GM21825 (cell line): ENCODE data around the gene CES3.

Experiments
- ATAC-seq: cut with Tn5 transposase; IDR thresholded peaks from one replicate; pipeline ENCODE4 v1.9.1; 2021; ENCODE audit warnings: mild to moderate bottlenecking, moderate library complexity; ENCODE audit not compliant: unreplicated experiment

Gene CES3

DNA sequence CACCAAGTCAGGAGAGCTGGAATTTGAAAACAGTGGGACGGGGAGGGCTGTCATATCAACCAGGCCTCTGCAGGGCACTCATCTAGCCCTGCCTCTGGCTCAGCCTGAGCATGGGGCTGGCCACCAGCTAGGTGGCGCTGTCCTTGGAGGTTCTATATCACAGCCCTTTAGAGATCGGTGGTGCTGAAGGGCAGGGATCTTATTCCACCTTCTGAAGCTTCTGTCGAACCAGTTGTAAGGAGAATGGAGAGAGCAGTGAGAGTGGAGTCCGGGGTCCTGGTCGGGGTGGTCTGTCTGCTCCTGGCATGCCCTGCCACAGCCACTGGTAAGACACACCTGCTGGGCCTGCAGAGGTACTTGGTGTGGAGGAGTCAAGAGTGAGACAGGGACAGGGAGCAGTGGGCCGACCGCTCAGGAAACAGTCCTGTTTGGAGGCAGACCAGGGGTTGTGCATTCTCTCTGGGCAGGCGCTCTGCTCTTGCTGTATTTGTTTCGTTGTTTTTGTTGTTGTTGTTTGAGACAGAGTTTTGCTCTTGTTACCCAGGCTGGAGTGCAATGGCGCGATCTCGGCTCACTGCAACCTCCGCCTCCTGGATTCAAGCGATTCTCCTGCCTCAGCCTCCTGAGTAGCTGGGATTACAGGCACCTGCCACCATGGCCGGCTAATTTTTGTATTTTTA is at the start of gene CES3:
CES3 (plus strand) TSS at position 202 of the 680 bp plus-strand sequence; CDS start at position 244, 42 bp downstream.
- peak; percentile 73 for ATAC-seq

DNA sequence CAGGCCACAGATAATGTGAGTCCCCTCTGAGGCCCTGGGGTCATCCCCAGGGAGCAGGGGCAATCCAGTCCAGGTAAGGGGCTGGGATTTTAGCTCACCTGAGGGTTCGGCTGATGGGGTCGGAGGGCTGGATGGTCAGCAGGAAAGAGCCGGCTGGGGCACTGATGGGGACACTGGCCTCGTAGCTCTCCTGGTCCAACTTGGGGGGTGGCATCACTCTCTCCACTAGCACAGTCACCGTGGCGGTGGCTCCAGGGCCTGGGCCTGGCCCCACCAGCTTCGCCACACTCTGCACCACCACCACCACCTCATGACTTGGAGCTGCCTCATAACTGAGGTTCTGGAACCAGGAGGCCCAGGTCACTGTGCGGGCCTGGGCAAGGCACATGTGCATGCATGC is 49.3 kb upstream of the CES3 start:
- no peak for ATAC-seq

GRCh38 chr16:66913081-66913480 is 48.0 kb upstream of the CES3 start:
- ATAC-seq: no peak

GRCh38 chr16:66913711-66914110 is 47.4 kb upstream of the CES3 start:
- ATAC-seq: no peak

- no peak for ATAC-seq
Observed at GRCh38 chr16:66914541-66914940, 46.5 kb upstream of the CES3 start.

- ATAC-seq: no peak
Observed at GRCh38 chr16:66915041-66915440, 46.0 kb upstream of the CES3 start.

- no peak for ATAC-seq
Observed at GRCh38 chr16:66916518-66916917, 44.5 kb upstream of the CES3 start.

DNA sequence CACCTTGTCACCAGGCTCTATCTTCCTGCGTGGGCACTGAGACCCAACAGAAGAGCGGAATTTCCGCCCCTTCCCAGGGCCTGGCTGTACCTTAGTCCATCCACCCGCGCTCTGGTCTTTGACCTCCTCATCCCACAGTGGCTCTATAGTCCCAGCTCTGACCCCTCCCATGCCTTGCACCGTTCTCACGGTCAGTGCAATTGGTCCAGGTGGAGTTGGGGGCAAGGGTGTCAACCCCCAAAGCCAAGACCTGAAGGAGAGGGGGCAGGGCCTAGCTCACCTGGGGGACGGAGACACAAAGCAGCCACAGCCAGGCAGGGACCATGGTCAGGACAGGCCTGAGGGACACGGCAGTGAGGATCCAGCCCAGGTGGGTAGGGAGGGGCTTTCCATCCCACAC is 43.3 kb upstream of the CES3 start:
- ATAC-seq: no peak

GRCh38 chr16:66918355-66918754 is 42.7 kb upstream of the CES3 start:
- no peak for ATAC-seq

DNA sequence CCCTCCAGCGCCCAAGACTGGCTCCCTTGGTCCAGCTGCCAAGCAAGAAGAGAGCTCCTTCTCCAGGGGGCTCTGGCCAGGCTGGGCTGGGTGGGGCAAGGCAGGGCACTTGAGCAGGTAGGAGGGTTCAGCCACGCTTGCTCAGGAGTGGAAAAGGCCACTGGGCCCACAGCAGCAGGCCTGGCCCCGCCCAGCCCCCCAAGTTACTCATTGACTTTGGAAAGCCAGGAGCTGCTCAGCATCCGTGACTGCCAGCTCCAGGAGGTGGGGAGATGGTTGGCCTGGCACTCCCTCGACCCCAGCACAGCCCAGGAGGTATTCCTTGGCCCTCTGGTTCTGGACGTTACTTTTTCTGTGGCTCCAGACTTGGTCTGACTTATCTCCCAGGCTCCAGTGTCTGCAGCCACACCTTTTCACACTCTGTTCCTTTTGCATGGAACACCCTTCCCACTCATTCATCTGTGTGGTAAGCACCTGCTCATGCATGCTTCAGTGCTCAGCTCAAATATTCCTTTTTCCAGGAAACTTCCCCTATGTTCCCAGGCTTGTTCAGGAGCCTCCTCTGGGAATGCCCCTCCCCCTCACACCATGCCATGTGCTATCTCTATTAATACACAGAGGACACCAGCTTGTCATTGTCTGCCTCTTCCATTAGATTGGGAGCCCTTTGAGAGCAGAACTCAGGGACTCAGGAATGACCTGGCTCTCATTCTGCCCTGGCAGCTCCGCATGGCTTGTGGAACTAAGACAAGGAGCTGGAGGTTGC is 42.1 kb upstream of the CES3 start, which contains the start of gene CDH16:
CDH16 (minus strand) TSS at position 83 of the 766 bp plus-strand sequence. CDS start 820 bp downstream, outside the sequence.
- ATAC-seq: no peak

DNA sequence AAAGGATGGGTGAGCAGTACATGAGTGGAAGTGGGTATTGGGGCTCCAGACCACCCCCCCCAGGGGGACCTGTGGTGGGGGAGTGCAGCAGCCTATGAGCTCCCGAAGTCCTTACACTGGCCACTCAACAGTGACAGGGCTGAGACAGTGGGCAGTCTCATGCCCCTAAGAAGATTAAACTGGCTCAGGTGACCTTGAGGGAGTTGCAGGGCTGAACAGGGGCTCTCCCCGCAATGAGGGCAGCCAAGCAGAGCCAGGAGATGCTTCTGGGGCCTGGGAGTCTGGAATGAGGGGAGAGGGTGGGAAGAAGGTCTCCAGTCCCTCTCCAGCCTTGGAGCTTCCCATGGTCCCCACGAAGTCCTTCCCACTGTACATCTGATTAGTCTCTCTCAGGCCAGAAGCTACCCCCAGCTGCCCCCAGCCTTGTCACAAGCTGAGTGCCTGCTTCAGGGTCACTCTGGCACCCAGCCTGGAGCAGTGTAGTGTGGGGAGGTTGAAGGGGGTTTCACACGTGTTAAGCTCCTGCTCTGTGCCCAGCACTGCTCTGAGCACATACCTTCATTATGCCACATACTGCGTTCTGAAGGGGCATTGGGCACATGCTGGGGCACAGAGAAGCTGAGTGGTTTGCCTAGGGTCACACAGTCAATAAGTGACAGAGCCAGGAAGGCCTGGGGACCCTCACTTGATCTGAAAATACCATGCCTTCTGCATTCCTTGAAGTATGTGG is 41.3 kb upstream of the CES3 start:
- ATAC-seq: no peak

DNA sequence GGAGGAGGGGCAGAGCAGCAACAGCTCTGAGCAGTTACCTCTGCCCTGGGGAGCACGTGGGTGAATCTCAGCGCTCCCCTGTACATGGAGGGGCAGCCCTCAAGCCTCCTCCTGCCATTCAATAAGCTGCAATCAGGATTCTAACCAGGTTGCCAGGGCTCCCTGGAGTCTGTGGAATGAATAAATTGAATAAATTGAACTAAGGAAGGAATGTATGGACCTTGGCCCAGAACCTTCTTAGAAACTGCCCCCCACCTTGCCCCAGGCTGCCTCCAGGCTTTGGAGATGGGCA is 40.8 kb upstream of the CES3 start:
- no peak for ATAC-seq

DNA sequence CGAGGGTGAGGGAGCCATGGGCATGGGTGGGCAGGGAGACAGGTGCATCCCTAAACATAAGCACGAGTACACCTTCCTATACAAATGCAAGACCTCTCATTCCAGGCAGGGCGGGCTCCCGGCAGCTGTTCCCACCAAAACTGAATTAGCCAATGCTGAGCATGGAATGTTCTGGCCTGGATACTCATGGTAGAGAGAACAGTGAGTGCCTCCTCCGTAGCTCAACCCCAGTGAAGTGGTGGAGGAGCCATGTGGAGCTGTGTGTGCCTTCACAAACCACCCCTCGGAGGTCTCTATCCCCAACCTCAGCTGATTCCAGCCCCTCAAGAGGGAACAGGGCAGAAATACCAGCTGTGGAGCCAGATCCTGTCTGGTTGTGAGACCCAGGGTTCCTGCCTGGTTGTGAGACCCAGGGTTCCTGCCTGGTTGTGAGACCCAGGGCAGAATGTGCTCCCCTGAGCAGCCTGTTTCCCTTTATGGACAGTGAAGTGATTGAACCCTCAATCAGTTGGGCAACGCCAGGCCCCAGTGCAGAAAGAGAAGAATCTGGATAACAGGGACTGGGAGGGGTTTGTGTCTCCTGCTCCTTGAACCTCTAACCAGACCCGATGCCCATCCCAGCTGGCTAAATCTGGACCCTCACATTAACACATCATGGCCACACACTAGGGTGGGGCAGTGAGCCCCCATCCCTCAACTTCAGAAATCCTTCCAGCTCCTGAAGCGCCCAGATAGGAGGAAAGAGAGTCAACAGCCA is 40.0 kb upstream of the CES3 start:
- ATAC-seq: no peak

GRCh38 chr16:66921729-66922450 is 39.2 kb upstream of the CES3 start:
- ATAC-seq: no peak

- no peak for ATAC-seq
Observed at GRCh38 chr16:66923247-66923731, 37.8 kb upstream of the CES3 start.

DNA sequence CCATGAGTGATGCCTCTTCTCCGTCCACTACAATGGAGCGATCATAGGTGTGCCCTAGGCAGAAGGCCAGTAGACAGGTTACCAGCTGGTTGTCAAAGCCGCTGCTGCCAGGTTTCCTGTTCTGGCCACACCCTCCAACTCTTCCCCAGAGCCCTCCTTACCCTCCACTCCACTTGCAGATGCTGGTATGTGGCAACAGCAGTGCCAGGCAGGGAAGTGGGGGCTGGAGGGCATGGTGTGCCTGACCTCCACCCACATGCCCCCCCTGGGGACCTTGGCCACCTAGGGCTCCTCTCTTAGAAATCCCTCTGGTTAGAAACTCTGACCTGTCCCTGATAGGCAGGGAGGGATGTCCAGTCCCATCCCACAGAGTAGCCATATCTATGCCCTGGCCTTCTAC is 37.2 kb upstream of the CES3 start:
- no peak for ATAC-seq

GRCh38 chr16:66924527-66925321 is 36.3 kb upstream of the CES3 start:
- ATAC-seq: no peak

DNA sequence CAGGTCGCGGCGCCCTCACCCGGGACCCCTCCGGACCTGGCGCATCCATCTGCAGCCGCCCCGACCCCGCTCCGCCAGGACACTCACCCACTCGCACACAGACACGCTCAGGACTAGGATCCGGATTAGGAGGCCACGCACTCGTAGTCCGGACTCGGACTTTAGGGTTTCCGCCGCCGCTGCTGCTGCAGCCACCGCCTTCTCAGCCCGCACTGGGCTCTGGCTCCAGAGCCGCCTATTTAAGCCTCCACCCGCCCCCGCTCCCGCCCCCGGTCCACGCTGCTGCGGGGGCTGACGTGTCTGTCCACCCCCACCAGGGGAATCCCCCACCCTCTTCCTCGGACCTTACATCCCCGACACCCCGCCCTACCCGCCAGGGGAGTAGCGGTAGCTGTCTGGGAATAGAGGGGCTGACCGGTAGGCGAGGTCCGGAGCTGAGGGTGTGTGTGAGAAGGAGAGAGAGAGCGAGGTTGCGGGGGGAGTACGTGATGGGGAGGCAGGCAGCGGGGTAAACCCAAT is 35.7 kb upstream of the CES3 start, which contains the start of gene RRAD:
RRAD (minus strand) TSS at position 214 of the 519 bp plus-strand sequence. CDS start 356 bp downstream, outside the sequence.
- ATAC-seq: no peak
